Measurements from ENCODE around the gene MEIS1. TPM values are rescaled to one million over a fixed set of nuclear protein-coding genes. Genes with fewer than 3 reads are reported as not detected.
A peak's percentile ranks its signal among the peaks of the same experiment; 100 is the strongest.

Gene MEIS1
- total RNA-seq, 2 donors from 2014 or later, result 1.8 to 2.3 TPM

GRCh38 chr2:66541646-66542045, 106.7 kb downstream of the MEIS1 start:
- Histone ChIP-seq H3K27ac (ENCODE audit: low read depth, low read length) (peak overlapping the region; percentile 74), H3K9me3 (ENCODE audit: control insufficient read depth, low read length) (no peaks in the 10 kb centered on the region), H3K27me3 (ENCODE audit: control insufficient read depth, insufficient read depth, low read length, poor library complexity, severe bottlenecking) (no peaks in the 10 kb centered on the region), H3K9ac (ENCODE audit: extremely low read depth, low read length, poor library complexity, severe bottlenecking) (no peak overlapping the region), H3K4me3 (ENCODE audit: low read length) (no peak overlapping the region), H3K4me1 (ENCODE audit: control insufficient read depth, insufficient read depth, low read length) (peaks cover 13% of the 10 kb centered on the region), H3K36me3 (ENCODE audit: control insufficient read depth, insufficient read depth, low read length) (no peaks in the 10 kb centered on the region)
- Mint-ChIP-seq H3K27me3 (ENCODE audit: insufficient read depth) (peaks cover 23% of the 10 kb centered on the region), H3K9me3 (no peaks in the 10 kb centered on the region), H3K27ac (no peak overlapping the region), H3K4me3 (no peak overlapping the region), H3K36me3 (ENCODE audit: low read depth) (no peaks in the 10 kb centered on the region), H3K4me1 (peaks cover 34% of the 10 kb centered on the region)
- whole genome bisulfite sequencing, 2 experiments (ENCODE audit: insufficient coverage in 1 of 2, insufficient read length in 1 of 2), result 68 to 70% methylated on average over 2 to 4 of the region's 4 CpGs
- no peak for DNase-seq
- TF ChIP-seq, protein P1, sequence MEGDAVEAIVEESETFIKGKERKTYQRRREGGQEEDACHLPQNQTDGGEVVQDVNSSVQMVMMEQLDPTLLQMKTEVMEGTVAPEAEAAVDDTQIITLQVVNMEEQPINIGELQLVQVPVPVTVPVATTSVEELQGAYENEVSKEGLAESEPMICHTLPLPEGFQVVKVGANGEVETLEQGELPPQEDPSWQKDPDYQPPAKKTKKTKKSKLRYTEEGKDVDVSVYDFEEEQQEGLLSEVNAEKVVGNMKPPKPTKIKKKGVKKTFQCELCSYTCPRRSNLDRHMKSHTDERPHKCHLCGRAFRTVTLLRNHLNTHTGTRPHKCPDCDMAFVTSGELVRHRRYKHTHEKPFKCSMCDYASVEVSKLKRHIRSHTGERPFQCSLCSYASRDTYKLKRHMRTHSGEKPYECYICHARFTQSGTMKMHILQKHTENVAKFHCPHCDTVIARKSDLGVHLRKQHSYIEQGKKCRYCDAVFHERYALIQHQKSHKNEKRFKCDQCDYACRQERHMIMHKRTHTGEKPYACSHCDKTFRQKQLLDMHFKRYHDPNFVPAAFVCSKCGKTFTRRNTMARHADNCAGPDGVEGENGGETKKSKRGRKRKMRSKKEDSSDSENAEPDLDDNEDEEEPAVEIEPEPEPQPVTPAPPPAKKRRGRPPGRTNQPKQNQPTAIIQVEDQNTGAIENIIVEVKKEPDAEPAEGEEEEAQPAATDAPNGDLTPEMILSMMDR (conservative IDR thresholded peaks at IDR 0.05), result no peak

GRCh38 chr2:66543257-66543767, 108.4 kb downstream of the MEIS1 start:
- Histone ChIP-seq H3K9me3 (ENCODE audit: control insufficient read depth, low read length) (no peaks in the 10 kb centered on the region), H3K27me3 (ENCODE audit: control insufficient read depth, insufficient read depth, low read length, poor library complexity, severe bottlenecking) (no peaks in the 10 kb centered on the region), H3K4me1 (ENCODE audit: control insufficient read depth, insufficient read depth, low read length) (peaks cover 10% of the 10 kb centered on the region), H3K27ac (ENCODE audit: low read depth, low read length) (no peak overlapping the region), H3K36me3 (ENCODE audit: control insufficient read depth, insufficient read depth, low read length) (no peaks in the 10 kb centered on the region), H3K4me3 (ENCODE audit: low read length) (no peak overlapping the region), H3K9ac (ENCODE audit: extremely low read depth, low read length, poor library complexity, severe bottlenecking) (no peak overlapping the region)
- Mint-ChIP-seq H3K36me3 (ENCODE audit: low read depth) (no peaks in the 10 kb centered on the region), H3K4me3 (no peak overlapping the region), H3K27me3 (ENCODE audit: insufficient read depth) (peaks cover 22% of the 10 kb centered on the region), H3K27ac (no peak overlapping the region), H3K9me3 (no peaks in the 10 kb centered on the region), H3K4me1 (peaks cover 22% of the 10 kb centered on the region)
- TF ChIP-seq, protein P1 (conservative IDR thresholded peaks at IDR 0.05), result no peak
- WGBS, 2 experiments (ENCODE audit: insufficient coverage in 1 of 2, insufficient read length in 1 of 2), result 60 to 67% methylated on average over 2 to 5 of the region's 5 CpGs
- DNase-seq, result no peak

DNA sequence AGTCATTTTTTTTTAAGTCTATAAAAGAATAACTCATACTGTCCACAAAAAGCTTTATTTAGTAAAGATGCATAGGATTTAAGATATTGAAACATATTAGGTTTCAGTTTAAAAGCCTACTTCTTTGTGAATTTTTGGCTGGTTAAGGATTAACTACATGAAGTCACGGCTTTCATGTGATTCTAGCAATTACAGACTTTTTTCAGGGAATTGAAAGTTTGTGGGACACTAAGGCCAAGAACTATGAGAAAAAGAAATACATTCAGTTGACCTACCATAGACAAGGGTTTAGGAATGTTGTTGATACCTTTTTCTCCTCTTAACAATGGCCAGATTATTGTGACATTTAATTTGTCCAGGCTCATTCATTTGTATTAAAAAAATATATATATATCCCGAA, 109.3 kb downstream of the MEIS1 start:
- no peak overlapping the region for H3K4me3 ChIP-seq (ENCODE audit: low read length)
- Mint-ChIP-seq H3K9me3 (no peaks in the 10 kb centered on the region), H3K4me1 (peaks cover 20% of the 10 kb centered on the region), H3K27ac (no peak overlapping the region), H3K4me3 (no peak overlapping the region), H3K36me3 (ENCODE audit: low read depth) (no peaks in the 10 kb centered on the region), H3K27me3 (ENCODE audit: insufficient read depth) (peaks cover 19% of the 10 kb centered on the region)
- H3K27ac ChIP-seq (ENCODE audit: low read depth, low read length), result no peak overlapping the region
- H3K27me3 ChIP-seq (ENCODE audit: control insufficient read depth, insufficient read depth, low read length, poor library complexity, severe bottlenecking), result no peaks in the 10 kb centered on the region
- no peak overlapping the region for H3K9ac ChIP-seq (ENCODE audit: extremely low read depth, low read length, poor library complexity, severe bottlenecking)
- TF ChIP-seq, protein P1 (conservative IDR thresholded peaks at IDR 0.05), result no peak
- no peaks in the 10 kb centered on the region for H3K36me3 ChIP-seq (ENCODE audit: control insufficient read depth, insufficient read depth, low read length)
- 95 to 100% methylated on average over 1 to 2 of the region's 2 CpGs for WGBS, 2 experiments (ENCODE audit: insufficient coverage in 1 of 2, insufficient read length in 1 of 2)
- peaks cover 10% of the 10 kb centered on the region for H3K4me1 ChIP-seq (ENCODE audit: control insufficient read depth, insufficient read depth, low read length)
- H3K9me3 ChIP-seq (ENCODE audit: control insufficient read depth, low read length), result no peaks in the 10 kb centered on the region
- no peak for DNase-seq

Measured in endodermal cell (in vitro differentiated cells).